Endothelial cell of hepatic sinusoid (primary cell): ENCODE measurements around the gene PSPN.

Experiments
- in situ Hi-C: cut with HindIII; loops from 2 replicates; pipeline ENCODE4 v1.10.0; 2017; ENCODE audit warnings: low sequenced_read_pairs

Gene PSPN

DNA sequence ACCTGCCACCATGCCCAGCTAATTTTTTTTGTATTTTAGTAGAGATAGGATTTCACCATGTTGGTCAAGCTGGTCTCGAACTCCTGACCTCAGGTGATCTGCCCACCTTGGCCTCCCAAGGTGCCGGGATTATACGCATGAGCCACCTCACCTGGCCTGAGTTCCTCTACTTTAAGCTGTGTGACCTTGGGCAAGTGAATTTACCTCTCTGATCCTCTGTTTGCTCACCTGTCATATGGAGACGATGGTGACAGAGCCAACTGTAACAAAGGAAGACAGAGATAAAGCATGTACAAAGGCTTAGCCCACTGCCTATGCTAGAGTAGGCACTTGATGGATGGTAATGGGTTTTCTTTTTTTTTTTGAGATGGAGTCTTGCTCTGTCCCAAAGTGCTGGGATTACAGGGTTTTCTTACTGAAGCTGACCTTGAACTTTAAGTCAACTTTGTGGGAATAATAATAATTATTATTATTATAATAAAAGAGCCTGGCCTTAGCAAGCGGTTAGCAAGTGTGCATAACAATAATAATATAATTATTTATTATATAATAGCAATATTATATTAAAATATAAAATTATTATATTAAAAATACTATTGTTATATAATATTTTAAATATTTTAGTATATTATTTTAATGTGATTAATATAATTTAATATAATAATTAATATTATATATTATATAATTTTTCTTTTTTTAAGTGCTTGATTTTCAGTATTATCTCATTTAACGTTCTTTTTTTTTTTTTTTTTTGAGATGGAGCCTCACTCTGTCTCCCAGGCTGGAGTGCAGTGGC, 41.0 kb downstream of the PSPN start:
- in situ Hi-C loops: loop anchor here (10.0 kb wide), 2 partner anchors 60 to 190 kb away; partner anchors contain the start of gene MLLT1

DNA sequence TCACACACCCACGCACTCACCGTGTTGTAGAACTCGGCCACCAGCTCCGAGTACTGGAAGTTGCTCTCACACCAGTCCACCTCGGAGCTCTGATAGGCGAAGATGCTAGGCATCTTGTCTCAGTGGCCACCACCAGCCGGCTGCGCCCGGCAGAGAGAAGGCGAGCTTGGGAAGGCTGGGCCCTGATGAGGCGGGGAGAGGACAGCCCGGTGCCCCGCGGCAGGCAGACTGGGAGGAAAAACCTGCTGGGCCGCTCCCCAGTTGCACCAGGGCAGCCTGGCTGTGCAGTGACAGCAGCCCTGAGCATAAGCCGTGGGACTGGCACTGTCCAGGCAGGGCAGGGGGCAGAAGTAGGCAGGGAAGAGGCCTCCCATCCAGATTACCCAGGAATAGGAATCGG, 42.3 kb downstream of the PSPN start, which contains the start of gene ACER1:
ACER1 (minus strand) TSS at position 174 of the 400 bp plus-strand sequence; CDS start at position 113, 61 bp downstream.
- in situ Hi-C loops: loop anchor here (10.0 kb wide), 2 partner anchors 59 to 189 kb away; partner anchors contain the start of gene MLLT1

DNA sequence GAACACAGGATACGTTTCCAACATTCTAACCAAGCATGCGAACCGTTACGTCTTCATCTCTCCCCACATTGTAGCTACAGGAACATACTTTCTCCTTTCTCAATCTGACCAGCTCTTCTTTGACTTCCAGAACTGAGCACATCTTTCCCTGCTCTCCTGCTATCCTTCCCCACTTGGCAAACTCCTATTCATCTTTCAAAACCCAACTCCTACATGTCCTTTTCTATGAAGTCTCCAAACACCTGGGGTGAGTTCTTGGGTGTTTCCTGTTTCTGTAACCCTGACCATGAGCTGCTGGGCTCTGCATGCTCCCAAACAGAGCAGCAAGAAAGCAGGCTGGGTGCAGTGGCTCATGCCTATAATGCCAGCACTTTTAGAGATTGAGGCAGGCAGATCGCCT, 48.9 kb downstream of the PSPN start:
- in situ Hi-C loops: no loop called here

DNA sequence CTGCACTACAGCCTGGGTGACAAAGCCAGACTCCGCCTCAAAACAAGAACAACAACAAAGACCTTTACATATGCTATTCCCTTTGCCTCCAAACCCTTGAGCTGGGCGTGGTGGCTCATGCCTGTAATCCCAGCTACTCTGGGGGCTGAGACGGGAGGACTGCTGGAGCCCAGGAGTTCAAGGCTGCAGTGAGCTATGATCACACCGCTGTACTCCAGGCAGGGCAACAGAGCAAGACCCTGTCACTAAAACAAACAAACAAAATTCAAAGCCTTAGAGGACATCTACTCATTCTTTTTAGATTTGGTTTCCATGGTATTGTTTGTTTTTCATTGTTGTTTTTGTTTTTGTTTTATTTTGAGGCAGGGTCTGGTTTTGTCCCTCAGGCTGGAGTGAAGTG, 50.1 kb downstream of the PSPN start:
- in situ Hi-C loops: no loop called here
